PC-9 (cell line): ENCODE measurements around the gene CHRM3. TPM values are rescaled to one million over a fixed set of nuclear protein-coding genes. Genes with fewer than 3 reads are reported as not detected.

Source experiments
- BruUV-seq: library from RNA; stranded (reverse); fragments of 400-500 nt; replicated peaks from 2 replicates; lab custom pipeline; 2021; lab: Mats Ljungman, UMichigan
- CTCF ChIA-PET: fragments of 300-600 bp; sonication (Branson Sonifier 250); formaldehyde crosslinking; loops from one replicate; lab custom pipeline; 2022; ENCODE audit warnings: antibody characterized with exemption; lab: Charles Lee
- POLR2A ChIA-PET: fragments of 300-600 bp; sonication (Branson Sonifier 250); formaldehyde crosslinking; loops from one replicate; lab custom pipeline; 2022; ENCODE audit warnings: antibody characterized with exemption; ENCODE audit not compliant: unreplicated experiment; lab: Charles Lee
- DNase-seq, 2 experiments: peaks; one replicate each; pipeline versions ENCODE4 v3.0.0 to v3.0.0-alpha.2; 2015 to 2022; ENCODE audit warnings: mixed read lengths in 1 of 2
- H2AFZ ChIP-seq: fragments of 200-600 bp; sonication (generic); 2 replicates; pipeline ENCODE4 v1.8.1; 2017; ENCODE audit warnings: antibody characterized with exemption
- H3F3A ChIP-seq: fragments of 200-600 bp; sonication (generic); 2 replicates; pipeline ENCODE4 v1.8.1; 2017; ENCODE audit warnings: antibody characterized with exemption, mild to moderate bottlenecking, low read depth; ENCODE audit not compliant: insufficient read depth
- H3K27ac ChIP-seq: fragments of 200-600 bp; sonication (generic); 2 replicates; pipeline ENCODE4 v1.6.1; 2016; ENCODE audit warnings: mixed run types
- H3K27me3 ChIP-seq: fragments of 200-600 bp; sonication (generic); 2 replicates; pipeline ENCODE4 v1.6.1; 2016; ENCODE audit warnings: low read depth, mixed run types; ENCODE audit not compliant: insufficient read depth
- H3K36me3 ChIP-seq: fragments of 200-600 bp; sonication (generic); 2 replicates; pipeline ENCODE4 v1.6.1; 2016; ENCODE audit warnings: low read depth, mixed run types
- H3K4me1 ChIP-seq: fragments of 200-600 bp; sonication (generic); replicated peaks from 2 replicates; pipeline ENCODE4 v1.6.1; 2016; ENCODE audit warnings: mixed run types; ENCODE audit not compliant: insufficient read depth
- H3K4me2 ChIP-seq: fragments of 200-600 bp; sonication (generic); 2 replicates; pipeline ENCODE4 v1.6.1; 2017; ENCODE audit warnings: mixed run types
- H3K4me3 ChIP-seq: fragments of 200-600 bp; sonication (generic); 2 replicates; pipeline ENCODE4 v1.6.1; 2016; ENCODE audit warnings: mixed run types
- H3K79me2 ChIP-seq: fragments of 200-600 bp; sonication (generic); 2 replicates; pipeline ENCODE4 v1.6.1; 2017; ENCODE audit warnings: low read depth, mixed run types
- H3K9me2 ChIP-seq: fragments of 200-600 bp; sonication (generic); 2 replicates; pipeline ENCODE4 v1.8.1; 2017; ENCODE audit warnings: mild to moderate bottlenecking; ENCODE audit not compliant: insufficient read depth
- H3K9me3 ChIP-seq: fragments of 200-600 bp; sonication (generic); 2 replicates; pipeline ENCODE4 v1.8.1; 2016; ENCODE audit warnings: low read depth; ENCODE audit not compliant: insufficient read depth
- H4K20me1 ChIP-seq: fragments of 200-600 bp; sonication (generic); 2 replicates; pipeline ENCODE4 v1.8.1; 2017; ENCODE audit not compliant: insufficient read depth
- EZH2 ChIP-seq: fragments of 200-600 bp; sonication (generic); IDR thresholded peaks from 2 replicates; pipeline ENCODE4 v1.8.0; 2017; ENCODE audit warnings: antibody characterized with exemption, low read depth
- intact Hi-C: fragments of 100-400 bp; cut with micrococcal nuclease; formaldehyde crosslinking; loops from one replicate; pipeline ENCODE4 v1.10.0; 2022; ENCODE audit not compliant: unreplicated experiment
- total RNA-seq: library from RNA; stranded (reverse); gene quantifications from 2 replicates; pipeline ENCODE4 v1.2.3, GENCODE V29; 2021
- TF ChIP-seq, protein P1 (sequence below): fragments of 200-600 bp; sonication (generic); conservative IDR thresholded peaks from 2 replicates; pipeline ENCODE4 v1.6.1; 2017; ENCODE audit warnings: mixed run types, antibody characterized with exemption, mild to moderate bottlenecking, moderate library complexity

CHRM3 gene
- total RNA-seq, 1 experiment from 2014 or later, result 6.1 TPM

DNA sequence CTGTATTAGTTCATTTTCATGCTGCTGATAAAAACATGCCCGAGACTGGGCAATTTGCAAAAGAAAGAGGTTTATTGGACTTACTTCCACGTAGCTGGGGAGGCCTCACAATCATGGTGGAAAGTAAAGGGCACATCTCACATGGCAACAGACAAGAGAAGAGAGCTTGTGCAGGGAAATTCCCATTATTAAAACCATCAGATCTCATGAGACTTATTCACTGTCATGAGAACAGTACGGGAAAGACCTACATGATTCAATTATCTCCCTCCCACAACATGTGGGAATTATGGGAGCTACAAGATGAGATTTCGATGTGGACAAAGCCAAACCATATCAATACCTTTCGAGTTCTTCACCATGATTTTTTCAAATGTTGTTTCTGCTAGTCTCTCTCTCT is 3.7 kb upstream of the CHRM3 start:
- no TSS peak for BruUV-seq
- Histone ChIP-seq H3K4me1 (no peaks in the 10 kb centered on the region), H3K27ac (no peak overlapping the region), H3F3A (no peaks in the 10 kb centered on the region), H3K36me3 (no peaks in the 10 kb centered on the region), H3K79me2 (no peaks in the 10 kb centered on the region), H4K20me1 (no peaks in the 10 kb centered on the region), H3K9me3 (no peaks in the 10 kb centered on the region), H3K4me3 (no peak overlapping the region), H2AFZ (no peak overlapping the region), H3K9me2 (no peaks in the 10 kb centered on the region), H3K4me2 (no peak overlapping the region), H3K27me3 (no peaks in the 10 kb centered on the region)
- DNase-seq, result no peak
- intact Hi-C loops, result no loop called here
- TF ChIP-seq, protein P1, sequence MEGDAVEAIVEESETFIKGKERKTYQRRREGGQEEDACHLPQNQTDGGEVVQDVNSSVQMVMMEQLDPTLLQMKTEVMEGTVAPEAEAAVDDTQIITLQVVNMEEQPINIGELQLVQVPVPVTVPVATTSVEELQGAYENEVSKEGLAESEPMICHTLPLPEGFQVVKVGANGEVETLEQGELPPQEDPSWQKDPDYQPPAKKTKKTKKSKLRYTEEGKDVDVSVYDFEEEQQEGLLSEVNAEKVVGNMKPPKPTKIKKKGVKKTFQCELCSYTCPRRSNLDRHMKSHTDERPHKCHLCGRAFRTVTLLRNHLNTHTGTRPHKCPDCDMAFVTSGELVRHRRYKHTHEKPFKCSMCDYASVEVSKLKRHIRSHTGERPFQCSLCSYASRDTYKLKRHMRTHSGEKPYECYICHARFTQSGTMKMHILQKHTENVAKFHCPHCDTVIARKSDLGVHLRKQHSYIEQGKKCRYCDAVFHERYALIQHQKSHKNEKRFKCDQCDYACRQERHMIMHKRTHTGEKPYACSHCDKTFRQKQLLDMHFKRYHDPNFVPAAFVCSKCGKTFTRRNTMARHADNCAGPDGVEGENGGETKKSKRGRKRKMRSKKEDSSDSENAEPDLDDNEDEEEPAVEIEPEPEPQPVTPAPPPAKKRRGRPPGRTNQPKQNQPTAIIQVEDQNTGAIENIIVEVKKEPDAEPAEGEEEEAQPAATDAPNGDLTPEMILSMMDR, result no peak
- TF ChIP-seq EZH2, result no peak
- CTCF ChIA-PET, result no interaction called here
- POLR2A ChIA-PET, result no interaction called here

DNA sequence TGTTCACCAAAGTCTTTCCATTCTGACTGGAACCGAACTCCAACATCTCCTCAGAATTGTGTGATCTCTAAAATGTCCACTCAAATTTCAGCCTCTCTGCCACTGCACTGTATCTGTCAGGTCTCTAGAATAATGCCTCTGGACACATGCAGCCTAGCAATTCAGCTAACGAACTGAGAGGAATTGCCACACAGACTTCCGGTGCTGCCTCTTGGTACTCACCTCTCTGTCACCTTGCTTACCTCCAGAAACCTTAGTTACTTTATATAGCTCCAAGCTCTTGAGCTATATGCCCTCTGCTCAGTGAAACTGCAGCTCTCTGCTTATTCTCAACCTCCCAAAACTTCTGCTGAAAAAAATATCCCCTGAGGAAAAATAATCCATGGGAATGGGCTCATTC is 2.7 kb upstream of the CHRM3 start:
- H3K27me3 ChIP-seq, result no peaks in the 10 kb centered on the region
- TF ChIP-seq, protein P1, result no peak
- CTCF ChIA-PET, result no interaction called here
- H3F3A ChIP-seq, result no peaks in the 10 kb centered on the region
- no peak overlapping the region for H3K27ac ChIP-seq
- no peak for DNase-seq
- no TSS peak for BruUV-seq
- no peaks in the 10 kb centered on the region for H4K20me1 ChIP-seq
- H3K4me1 ChIP-seq, result no peaks in the 10 kb centered on the region
- intact Hi-C loops, result no loop called here
- H3K9me3 ChIP-seq, result no peaks in the 10 kb centered on the region
- no peaks in the 10 kb centered on the region for H3K9me2 ChIP-seq
- H3K36me3 ChIP-seq, result no peaks in the 10 kb centered on the region
- no peak overlapping the region for H2AFZ ChIP-seq
- POLR2A ChIA-PET, result no interaction called here
- no peak overlapping the region for H3K4me2 ChIP-seq
- H3K79me2 ChIP-seq, result no peaks in the 10 kb centered on the region
- no peak overlapping the region for H3K4me3 ChIP-seq

DNA sequence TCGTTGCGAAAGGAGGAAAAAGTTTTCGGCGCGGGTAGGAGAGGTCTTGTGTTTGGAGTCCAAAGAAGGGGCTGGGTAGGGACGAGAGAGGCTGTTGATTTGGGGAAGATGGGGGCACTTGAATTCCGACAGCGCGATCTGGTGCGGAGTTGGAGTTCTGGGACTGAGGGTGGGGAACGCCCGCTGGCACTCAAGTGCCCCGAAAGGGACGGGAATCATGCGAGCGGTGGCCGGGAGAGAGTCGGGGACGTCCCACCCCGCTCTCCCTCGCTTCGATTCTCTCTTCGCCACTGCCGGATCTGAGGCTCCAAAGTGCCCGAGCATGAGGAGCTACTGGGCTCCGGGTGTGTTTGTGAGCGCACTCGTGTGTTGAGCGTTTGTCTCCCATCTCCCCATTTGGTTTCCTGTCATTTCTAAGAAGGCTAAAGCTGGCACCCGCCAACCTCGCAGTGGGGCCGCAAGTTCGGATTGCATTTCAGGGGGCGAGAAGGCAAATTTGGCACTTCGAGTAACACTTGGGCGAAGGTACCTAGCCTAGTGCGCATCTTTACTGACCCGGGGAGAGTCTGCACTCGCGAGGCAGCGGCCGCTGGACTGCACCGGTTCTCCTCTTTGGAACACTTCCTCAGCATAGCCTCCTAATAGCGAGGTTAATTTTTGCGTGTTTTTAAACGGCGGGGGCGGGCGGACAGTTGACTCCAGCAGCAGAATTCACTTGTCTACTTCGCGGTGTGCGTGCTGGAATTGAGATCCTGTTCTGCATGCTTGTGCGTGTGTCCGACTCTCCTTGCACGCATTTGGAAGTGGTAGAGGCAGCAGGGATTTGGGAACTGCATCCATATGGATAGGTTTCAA is 1.2 kb downstream of the CHRM3 start:
- no peaks in the 10 kb centered on the region for H3F3A ChIP-seq
- no TSS peak for BruUV-seq
- no peaks in the 10 kb centered on the region for H4K20me1 ChIP-seq
- CTCF ChIA-PET, result no interaction called here
- DNase-seq, result no peak
- H3K27ac ChIP-seq, result no peak overlapping the region
- intact Hi-C loops, result no loop called here
- H3K9me3 ChIP-seq, result no peaks in the 10 kb centered on the region
- H3K4me3 ChIP-seq, result no peak overlapping the region
- no peak overlapping the region for H2AFZ ChIP-seq
- TF ChIP-seq, protein P1, result no peak
- no peak for TF ChIP-seq EZH2
- H3K9me2 ChIP-seq, result no peaks in the 10 kb centered on the region
- H3K4me1 ChIP-seq, result no peaks in the 10 kb centered on the region
- POLR2A ChIA-PET, result no interaction called here
- H3K36me3 ChIP-seq, result no peaks in the 10 kb centered on the region
- 0 out of 2 replicates have a peak, but pooled peaks cover 2% of the 10 kb centered on the region for H3K27me3 ChIP-seq
- no peaks in the 10 kb centered on the region for H3K79me2 ChIP-seq
- H3K4me2 ChIP-seq, result no peak overlapping the region
